Aortic smooth muscle cell (primary cell): Measurements from ENCODE around the gene ZNF445. TPM values are rescaled to one million over a fixed set of nuclear protein-coding genes. Genes with fewer than 3 reads are reported as not detected.

ENCODE experiments used
- total RNA-seq: library from RNA; depleted of rRNA; stranded (reverse); fragments of >200 nt; gene quantifications from 2 replicates; pipeline ENCODE4 v1.2.3, GENCODE V29; 2014

The ZNF445 gene
- total RNA-seq: 6.5 and 8.2 TPM in 2 replicates

GRCh38 chr3:44477312-44478030 lies at the start of gene ZNF445:
ZNF445 (minus strand) TSS chr3:44477670; CDS start chr3:44455549, 22,121 bp downstream.

Other genes with a start within 250 kb of the ZNF445 start
- gene TOPAZ1, start 235.8 kb downstream of the ZNF445 start, total RNA-seq: not detected in 2 replicates
- 23.1 and 28.1 TPM in 2 replicates for gene TCAIM, start 138.9 kb downstream of the ZNF445 start, total RNA-seq
- 5.2 and 5.7 TPM in 2 replicates for gene ZKSCAN7, start 77.5 kb upstream of the ZNF445 start, total RNA-seq
- gene ZNF660, start 107.3 kb upstream of the ZNF445 start, total RNA-seq: 1.1 and 1.5 TPM in 2 replicates
- gene ZNF197, start 147.4 kb upstream of the ZNF445 start, total RNA-seq: 15.1 and 17.0 TPM in 2 replicates
- gene ZNF35, start 171.1 kb upstream of the ZNF445 start, total RNA-seq: 10.4 and 10.7 TPM in 2 replicates
- 5.2 and 5.9 TPM in 2 replicates for gene ZNF502, start 235.0 kb upstream of the ZNF445 start, total RNA-seq